Islet precursor cell (in vitro differentiated cells): ENCODE measurements around the gene AP1S1.

Source experiments
- DNase-seq: peaks from one replicate; pipeline ENCODE4 v3.0.0-alpha.2; 2018

The AP1S1 gene

DNA sequence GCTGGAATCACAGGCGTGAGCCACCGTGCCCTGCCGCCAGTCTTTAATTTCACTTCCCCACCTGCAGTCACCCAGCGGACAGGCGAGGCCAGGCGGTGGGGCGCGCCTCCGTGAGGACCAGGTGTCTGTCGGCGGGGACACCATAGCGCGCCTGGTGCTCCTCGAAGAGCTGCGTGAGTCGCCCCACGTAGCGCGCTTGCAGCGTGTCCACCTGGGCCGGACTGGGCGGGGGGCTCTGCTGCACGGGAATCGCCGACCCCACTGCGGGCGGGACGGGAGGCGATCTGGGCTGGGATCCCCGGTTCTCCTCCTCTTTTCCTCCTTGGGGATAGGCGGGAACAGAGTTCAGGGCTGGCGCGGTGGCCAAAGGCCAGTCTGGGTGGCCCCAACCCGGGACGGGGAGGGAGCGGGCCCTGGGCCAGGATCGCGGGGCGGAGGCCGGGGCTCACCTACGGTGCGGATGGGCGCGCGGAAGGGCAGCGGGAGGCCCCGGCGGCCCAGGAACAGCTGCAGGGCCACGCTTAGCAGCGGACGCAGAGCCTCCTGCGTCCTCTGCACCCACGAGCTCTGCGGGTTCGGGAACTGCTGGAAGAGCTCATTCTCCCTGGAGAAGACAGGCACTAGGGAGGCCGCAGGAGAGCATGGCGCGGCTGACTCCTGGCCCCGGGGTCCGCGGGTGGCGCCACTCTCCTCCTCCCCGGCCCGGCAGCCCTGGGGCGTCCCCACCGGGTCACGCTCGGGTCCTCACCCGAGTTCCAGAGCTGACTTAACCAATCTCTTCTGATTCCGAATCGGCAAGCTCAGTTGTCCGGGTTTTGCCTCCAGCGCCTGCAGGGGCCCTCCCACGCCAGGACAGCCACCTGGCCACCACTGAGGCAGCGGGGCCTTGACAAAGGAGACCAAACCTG, 47.7 kb downstream of the AP1S1 start:
- DNase-seq: peak; percentile 53

DNA sequence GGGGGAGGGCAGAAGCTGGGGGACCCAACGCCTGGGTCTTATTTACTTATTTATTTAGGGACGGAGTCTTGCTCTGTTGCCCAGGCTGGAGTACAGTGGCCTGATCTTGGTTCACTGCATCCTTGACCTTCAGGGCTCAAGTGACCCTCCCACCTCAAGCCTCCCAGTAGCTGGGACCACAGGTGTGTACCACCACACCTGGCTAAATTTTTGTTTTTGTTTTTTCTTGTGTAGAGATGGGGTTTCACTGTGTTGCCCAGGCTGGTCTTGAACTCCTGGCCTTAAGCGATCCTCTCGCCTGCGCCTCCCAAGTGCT, 48.3 kb downstream of the AP1S1 start:
- no peak for DNase-seq

DNA sequence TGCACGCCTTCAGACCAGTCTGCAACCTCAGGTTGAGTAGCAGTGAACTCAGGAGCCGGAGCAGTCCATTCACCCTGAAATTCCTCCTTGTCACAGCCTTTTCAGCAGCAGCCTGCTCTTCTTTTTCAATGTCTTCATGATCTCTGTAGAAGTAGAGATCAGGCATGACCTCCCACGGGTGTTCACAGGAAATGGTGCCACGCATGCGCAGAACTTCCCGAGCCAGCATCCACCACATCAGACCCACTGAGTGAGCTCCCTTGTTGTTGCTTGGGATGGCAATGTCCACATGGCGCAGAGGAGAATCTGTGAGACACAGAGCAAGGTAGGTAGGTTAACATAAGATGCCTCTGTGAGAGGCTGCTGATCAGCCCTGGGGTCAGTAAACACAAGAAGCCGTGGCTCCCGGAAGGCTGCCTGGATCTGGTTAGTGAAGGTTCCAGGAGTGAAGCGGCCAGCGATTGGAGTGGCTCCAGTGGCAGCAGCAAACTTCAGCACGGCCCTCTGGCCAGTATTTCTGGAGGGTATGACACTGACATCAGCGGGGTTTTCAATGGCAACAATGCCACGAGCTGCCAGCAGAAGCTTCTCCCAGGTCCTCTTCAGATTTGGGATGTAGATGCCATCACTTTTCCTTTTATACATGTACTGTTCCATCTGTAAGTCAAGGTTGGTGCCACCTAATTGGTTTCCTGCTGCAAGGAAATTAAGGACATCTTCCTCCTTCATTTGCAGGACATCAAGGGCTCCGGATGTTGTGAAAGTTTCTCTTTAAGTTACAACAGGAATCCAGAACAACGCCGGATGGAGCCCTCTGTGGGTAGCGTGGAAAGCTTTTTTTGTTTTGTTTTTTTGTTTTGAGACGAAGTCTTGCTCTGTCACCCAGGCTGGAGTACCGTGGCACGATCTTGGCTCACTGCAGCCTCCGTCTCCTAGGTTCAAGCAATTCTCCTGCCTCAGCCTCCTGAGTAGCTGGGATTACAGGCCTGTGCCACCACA, 49.8 kb downstream of the AP1S1 start:
- peak; percentile 58 for DNase-seq

DNA sequence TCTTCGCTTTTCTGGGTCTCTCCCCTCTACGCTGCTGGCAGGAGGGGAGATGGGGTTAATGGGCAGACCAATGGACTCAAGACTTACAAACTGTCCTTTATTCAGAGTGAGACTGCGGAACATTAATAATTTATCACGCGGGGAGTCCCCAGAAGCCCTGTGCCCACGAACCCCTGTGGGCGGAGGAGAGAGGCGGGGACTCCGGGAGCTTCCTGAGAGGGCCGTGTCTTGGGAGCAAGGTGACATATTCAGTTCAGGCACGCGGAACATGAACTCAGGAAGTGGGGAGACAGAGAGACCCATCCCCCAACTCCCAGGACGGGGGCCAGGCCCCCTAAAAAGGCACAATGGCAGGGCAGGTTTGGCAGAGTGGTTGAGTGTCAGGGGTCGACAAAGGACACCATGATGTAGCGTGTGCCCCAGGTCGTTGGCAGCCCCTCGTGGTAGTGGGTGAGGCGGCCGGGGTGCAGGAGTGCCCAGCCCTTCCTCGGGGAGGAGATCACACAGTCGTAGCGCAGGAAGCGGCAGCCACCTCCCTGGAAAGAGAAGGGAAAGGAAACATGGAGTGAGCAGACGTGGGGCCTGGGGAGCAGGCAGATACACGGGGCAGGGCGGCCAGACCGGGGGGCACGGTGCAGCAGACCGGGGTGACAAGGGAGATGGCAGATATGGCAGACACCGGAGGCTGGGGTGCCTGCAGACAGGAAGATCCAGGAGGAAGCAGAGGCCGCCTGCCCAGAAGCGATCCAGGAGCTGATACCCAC, 51.8 kb downstream of the AP1S1 start:
- no peak for DNase-seq

DNA sequence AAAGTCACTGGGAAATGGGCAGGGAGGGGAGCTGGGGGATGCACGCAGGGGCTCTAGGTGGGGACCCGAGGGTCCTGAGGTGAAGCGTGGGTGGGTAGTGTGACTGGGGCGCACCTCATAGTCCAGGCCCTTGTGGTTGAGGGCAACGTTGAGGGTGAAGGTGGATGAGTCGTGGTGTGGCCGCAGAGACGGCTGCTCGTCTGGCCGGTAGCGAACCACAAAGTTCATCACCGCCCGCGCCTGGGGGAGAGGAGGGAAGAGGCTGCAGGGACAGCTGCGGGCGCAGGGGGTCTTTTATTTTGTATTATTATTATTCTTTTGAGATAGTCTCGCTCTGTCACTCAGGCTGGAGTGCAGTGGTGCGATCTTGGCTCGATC, 52.4 kb downstream of the AP1S1 start:
- no peak for DNase-seq

DNA sequence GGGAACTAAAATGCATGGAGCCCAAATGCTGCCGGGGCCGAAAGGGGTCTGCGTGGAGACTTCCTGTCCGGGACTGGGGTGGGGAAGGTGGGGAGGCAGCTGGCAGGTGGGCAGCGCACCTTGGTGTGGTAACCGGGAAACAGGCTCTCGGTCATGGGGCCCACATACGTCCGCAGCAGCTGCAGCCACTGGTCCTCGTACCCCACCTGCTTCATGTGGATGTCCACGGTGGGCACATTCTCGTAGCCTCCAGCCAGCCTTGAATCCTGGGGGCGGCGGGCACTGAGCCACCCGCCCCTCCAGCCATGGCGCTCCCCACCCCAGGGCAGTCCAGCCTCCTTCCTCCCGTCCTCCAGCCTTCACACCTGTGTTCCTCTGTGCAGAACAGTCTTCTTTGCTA, 53.2 kb downstream of the AP1S1 start:
- no peak for DNase-seq

DNA sequence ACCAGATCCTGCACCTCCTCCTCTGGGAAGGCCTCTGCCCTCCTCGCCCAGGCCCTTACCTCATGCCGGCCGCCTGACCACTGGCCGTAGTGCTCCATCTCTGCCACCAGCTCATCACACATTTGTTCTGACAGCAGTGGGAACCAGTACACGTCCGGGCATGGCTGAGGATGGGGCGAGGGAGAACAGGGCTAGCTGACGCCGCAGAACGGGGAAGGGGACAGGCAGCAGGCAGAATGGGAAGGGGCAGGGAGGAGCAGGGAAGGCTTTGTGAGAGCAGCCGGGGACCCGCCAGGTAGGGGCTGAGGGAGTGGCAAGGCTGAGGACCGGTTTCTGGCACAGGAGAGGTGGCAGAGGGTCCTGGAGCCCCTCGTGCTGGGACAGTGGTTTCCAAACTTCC, 54.5 kb downstream of the AP1S1 start:
- no peak for DNase-seq

DNA sequence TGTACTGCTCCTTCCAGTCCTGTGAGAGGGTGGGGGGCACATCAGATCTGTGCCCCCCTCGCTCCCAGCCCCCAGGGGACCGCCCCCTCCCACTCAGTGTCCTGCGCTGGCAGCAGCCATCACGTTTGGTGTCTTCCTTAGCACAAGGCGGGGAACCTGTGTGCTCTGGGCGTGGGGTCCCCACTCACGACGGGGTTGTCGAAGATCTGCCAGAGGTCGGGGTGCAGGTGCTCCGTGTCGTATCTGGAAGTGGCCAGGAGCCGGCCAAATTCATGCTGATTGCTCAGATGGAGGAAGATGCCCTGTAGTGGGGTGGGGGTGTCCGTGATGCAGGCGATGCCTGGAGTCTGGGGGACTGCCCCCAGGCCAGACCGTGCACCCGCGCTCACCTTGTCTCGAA, 55.9 kb downstream of the AP1S1 start:
- DNase-seq: no peak
